Glomerular visceral epithelial cell (primary cell): Measurements from ENCODE around the gene EVC.
"Not testable (repeated sequence)": the region's sequence is repeated elsewhere in the genome, so short reads cannot be mapped to it uniquely, and the experiment has no call there.

Experiments
- DNase-seq: peaks from one replicate; pipeline ENCODE4 v3.0.0-alpha.2; 2016; ENCODE audit errors: extremely low spot score

The EVC gene

DNA sequence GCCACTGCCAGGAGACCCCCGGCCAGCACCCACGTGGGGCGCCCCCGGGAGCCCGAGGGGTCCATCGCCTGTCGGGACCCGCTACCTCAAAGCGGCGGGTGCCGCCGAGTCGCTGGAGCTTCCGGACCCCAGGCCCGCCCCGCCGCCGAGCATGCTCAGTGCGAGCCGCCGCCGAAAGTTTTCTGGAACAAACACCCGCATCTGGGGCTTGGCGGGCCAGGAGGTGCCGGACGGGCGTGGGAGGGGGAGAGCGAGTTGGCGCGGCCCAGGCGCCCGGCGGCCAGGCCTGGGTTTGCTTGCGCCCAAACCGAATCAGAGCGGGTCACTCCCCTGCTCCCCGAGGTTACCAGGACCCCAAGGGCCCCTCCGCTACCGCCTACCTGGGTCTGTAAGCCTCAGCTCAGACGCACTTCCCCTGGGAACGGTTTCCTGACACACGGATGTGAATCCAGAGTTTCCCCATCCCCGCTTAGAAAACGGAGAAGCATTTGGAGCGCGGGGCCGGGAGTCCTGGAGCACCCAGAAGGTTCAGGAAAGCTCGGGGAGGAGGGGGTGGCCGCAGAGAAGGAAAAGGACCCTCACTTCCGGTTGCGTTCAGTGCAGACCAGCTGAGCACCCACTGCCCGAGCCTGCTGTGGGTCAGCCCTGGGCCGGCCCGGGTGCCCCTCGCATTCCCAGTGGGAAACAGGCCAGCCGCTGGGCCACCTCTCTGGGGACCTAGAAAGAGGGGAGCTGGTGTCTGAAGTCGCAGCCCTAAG, 2.4 kb upstream of the EVC start, which contains the start of gene EVC2:
Gene EVC2 (minus strand): TSS at position 111 of the 758 bp plus-strand sequence. CDS start 46 bp downstream, at position 65.
- DNase-seq: peak; percentile 58

DNA sequence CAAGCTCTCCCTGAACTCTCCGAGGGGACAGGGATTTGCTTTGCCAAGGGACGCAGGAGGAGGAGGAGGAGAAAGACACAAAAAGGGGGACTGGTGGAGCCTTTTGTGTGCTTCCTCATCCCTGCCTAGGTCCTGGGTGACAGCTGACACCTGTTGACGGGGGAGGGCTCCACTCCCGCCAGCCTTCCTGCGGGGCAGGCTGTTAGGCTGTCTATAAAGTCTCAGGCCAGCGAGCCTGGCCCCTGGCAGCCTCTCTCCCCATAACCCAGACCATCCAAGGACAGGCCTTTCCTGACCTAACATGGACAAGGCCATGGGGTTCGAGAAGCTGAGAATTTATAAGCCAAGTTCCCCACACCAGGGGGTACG, 1.8 kb upstream of the EVC start:
- peak; percentile 40 for DNase-seq

GRCh38 chr4:5710065-5710960, 688 bp upstream of the EVC start:
- no peak for DNase-seq

GRCh38 chr4:5711479-5712184, 631 bp downstream of the EVC start:
- peak; percentile 65 for DNase-seq

GRCh38 chr4:5712517-5712916, 1.5 kb downstream of the EVC start:
- peak; percentile 95 for DNase-seq

DNA sequence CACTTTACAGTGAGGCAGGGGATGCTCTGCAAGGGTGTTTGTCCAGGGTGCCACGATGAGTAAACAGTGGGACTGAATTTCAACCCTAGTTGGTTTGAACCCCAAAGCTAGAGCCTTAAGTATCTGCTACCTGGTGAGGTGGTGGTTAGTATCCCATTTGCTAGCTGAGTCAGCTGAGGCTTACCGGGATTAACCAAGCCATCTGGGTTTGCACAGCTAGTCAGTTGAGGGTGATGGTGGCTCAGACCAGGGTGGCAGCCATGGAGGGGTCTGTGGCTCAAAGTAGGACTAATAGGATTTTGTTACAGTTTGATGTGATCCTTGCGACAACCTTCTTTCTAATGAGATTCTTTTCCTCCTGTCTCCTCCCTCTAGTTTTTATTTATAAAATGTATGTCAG, 1.9 kb downstream of the EVC start:
- DNase-seq: no peak

GRCh38 chr4:5713861-5714260, 2.9 kb downstream of the EVC start:
- no peak for DNase-seq

DNA sequence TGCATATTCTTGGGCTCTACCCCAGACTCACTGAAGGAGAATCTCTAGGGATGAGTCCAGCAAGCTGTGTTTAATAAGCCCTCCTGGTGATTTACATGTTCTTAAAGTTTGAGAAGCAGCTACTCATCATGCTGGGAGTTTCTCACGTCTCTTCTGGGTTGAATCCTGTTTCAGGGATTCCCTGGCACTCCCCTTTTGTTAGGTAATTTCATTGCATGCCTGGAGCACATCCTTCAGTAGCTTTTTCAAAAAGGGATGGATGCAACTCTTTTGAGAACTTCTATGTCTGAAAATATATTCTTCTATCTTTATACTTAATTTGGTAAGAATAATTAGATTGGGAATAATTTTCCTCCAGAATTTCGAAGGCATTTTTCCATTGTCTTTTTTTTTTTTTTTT, 4.4 kb downstream of the EVC start:
- no peak for DNase-seq

GRCh38 chr4:5716391-5716790, 5.4 kb downstream of the EVC start:
- DNase-seq: no peak

DNA sequence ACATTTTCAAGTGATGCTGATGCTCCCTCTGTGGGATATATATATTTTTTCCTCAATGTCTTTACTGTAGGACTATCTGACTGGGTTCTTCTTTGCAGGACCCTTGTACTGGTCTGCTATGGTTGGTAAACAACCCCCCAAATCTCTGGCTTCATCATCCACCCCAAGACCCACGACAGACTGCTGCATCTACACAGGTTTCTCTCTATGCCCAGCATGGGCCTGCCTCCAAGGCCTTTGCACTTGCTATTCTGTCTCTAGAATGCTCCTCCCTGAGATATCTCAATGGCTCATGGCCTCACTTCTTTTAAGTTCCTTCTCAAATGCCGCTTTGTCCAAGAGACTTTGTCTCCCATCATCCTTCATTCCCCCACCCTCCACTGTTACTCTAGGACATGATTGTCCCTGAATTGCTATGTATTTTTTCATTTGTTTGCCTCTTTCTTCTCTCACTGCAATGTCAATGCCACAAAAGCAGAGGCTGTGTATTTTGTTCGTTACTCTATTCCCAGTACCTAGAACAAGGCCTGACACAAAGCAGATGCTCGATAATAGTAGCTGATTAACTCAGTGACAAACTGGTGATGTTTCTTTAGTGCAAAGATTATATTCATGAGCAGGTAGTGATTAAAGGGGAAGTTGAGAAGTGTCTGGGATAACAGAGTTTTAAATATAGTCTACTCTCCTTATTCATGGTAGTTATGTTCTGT, 6.6 kb downstream of the EVC start:
- DNase-seq: no peak

DNA sequence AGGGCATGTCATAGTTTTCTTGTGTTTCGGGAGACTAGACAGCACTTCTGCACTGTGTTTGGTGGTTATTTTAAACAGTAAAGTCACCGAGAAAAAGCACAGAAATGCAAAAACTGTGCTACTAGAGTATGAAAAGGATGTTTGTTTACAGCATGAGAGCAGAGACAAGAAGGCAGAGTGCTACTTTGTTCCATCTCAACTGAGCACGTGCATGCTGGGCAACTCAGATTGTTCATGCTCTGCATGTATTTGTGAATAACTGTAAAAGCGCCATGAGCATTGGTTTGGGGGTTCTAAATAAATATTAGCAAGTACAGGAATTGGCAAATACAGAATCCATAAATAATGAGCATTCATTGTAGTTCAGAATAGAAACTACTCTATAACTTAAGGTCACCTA, 7.4 kb downstream of the EVC start:
- no peak for DNase-seq

DNA sequence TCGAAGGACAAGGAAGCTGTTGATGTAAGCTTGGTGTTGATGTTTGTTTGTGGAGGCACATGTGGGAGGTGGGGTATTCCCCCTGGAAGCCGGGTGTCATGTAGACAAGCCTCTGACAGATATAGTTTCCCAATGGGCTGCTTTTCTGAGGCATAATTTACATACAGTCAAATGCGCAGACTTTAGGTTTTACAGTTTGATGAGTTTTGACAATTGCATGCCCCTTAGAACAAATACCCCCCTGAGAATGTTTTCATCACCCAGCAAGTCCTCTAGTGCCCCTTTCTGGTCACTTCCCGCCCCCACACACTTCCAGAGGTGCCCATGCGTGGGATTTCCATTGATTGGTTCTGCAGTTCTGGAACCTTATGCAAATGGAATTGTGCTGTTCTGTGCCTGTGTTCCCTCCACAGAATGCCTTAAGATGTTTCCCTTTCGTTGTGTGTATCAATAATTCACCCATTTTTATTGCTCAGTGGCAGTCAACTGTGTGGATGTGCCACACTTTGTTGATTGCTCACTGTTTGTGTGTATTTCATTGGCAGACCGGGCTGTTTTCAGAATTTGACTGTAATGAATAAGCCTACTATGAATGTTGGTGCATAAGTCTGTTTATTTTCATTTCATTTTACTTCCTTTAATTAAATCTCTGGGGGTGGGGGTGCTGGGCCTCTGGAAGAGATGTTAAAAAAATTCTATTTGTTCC, 8.5 kb downstream of the EVC start:
- DNase-seq: no peak

GRCh38 chr4:5720157-5720850, 9.3 kb downstream of the EVC start:
- DNase-seq: no peak

DNA sequence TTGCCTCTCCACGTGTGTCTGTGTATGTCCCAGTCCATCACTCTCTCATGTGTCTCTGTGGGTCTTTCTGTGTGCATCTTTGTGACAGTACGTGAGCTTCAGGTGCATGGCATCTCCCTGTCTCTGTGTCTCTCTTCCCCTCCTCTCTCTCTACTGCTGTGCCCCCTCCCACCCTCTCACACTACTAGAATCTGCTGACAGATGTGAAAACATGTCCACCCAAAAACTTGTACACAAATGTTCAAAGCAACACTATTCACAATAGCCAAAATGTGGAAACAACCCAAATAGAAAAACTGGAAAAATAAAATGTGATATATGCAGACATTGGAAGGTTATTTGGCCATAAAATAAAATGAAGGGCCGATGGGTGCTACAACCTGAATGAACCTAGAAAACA, 10.0 kb downstream of the EVC start:
- DNase-seq: no peak

GRCh38 chr4:5721923-5722322, 10.9 kb downstream of the EVC start:
- DNase-seq: no peak

DNA sequence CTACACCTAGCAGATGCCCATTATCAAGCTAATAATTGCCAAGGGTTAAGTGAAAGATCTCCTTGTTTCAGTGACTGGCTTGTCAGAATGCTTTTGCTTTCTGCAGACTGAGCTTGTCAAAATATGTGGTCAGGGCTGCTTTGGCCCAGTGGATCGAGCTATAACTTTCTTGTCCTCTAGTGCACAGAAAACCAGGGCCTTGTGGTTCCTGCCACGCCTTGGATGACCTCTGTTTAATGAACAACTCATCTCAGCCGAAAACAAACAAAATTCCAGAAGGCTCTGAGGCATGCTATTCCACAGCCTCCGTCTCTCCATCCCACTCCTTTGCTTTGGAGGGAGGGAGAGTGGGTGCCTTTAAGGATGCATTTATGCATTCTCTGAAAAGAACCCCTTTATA, 11.3 kb downstream of the EVC start:
- DNase-seq: peak; percentile 97

DNA sequence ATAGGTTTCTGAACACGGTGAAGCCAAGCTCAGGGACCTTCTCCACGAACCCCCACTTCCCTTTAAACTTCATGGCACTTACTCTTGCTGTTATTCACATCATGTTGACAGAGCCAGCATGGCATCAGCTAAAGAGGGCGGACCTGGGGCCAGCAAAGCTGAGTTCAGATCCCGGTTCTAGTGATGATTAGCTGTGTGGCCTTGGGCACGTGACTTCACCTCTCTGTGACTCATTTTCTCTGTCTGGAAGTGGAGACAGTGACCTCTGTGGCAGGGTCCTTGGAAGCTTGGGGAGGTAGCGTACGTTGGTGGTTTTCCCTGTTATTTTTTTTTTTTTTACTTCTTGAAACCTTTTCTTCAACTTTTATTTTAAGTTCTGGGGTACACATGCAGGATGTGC, 13.4 kb downstream of the EVC start:
- peak; percentile 90 for DNase-seq

- DNase-seq: not testable (repeated sequence)
Observed at GRCh38 chr4:5728412-5728811, 17.4 kb downstream of the EVC start.

DNA sequence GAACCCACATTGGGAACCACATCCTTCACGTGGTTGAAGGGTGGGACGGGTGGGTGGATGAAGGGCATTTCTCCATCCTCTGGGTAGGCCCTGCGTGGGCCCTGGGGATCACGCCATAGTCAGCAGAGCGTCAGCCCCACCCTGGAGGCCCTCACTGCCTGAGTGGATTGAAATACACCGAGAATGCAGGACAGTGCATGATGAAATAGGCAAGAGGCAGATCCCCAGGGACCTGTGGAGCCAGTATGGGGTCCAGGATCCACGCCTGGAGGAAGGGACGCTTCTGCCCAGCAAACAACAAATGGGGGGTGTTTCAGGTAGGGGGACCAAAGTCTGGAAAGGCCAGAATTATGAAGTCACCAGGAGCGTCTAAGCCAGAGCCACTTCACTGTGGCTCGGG, 19.4 kb downstream of the EVC start:
- no peak for DNase-seq
